ENCODE measurements around the gene INCA1. TPM values are rescaled to one million over a fixed set of nuclear protein-coding genes. Genes with fewer than 3 reads are reported as not detected.
A peak's percentile ranks its signal among the peaks of the same experiment; 100 is the strongest.

INCA1 gene
- total RNA-seq, 2 donors from 2014 or later: 1.6 to 4.2 TPM

DNA sequence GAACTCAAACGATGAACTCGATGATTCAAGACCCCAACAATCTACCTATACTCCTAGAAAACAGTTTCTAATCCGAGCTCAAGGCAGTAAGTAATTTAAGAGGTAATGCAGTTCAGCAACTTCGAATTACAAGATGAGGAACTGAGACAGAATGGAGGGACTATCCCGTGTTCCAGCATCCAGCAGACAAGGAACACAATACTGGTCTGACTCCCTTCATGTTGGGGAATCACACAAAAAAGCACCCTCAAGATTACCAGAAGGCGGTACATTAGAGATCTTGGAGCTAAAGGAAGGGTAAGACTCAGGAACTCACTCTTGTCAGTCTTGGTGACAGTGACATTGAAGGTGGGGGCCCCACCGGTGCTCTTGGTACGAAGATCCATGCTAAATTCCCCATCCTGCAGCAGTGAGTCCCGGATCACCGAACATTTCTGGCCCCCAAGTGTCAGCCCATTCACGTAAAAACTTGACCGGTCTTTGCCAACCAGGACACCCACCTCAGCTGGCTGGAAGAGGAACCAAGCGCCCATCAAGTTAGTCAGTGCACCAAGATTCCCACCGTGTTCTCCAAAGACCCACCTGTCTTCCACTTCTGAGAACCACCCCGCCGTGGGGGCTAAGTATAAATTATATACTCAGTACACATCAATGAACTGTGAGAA lies 50.9 kb downstream of the INCA1 start:
- H3K9ac ChIP-seq (ENCODE audit: low read depth in 2 of 2, low read length in 2 of 2): peak overlapping the region; percentile 45 to 99
- peaks cover 14% of the 10 kb centered on the region for H3K36me3 ChIP-seq
- DNase-seq: no peak

GRCh38 chr17:4945944-4946280 lies 51.4 kb downstream of the INCA1 start:
- Histone ChIP-seq H3K27me3 (no peaks in the 10 kb centered on the region), H3K4me1 (peaks cover 17% of the 10 kb centered on the region), H3K27ac (peak overlapping the region; percentile 98), H3K4me3 (peak overlapping the region; percentile 89), H3K9me3 (no peaks in the 10 kb centered on the region), H3K9ac (ENCODE audit: low read depth in 2 of 2, low read length in 2 of 2) (peak overlapping the region; percentile 45 to 99), H3K36me3 (peaks cover 14% of the 10 kb centered on the region)
- no peak for DNase-seq
- TF ChIP-seq CTCF (IDR thresholded peaks at IDR 0.05): no peak
- intact Hi-C loops (cut with DNase I): no loop called here

More for the DNA sequence above, 50.9 kb downstream of the INCA1 start:
- intact Hi-C loops (cut with DNase I): no loop called here
- H3K9me3 ChIP-seq: no peaks in the 10 kb centered on the region
- no peak for TF ChIP-seq CTCF (IDR thresholded peaks at IDR 0.05)
- H3K27me3 ChIP-seq: no peaks in the 10 kb centered on the region
- H3K27ac ChIP-seq: peak overlapping the region; percentile 98
- H3K4me1 ChIP-seq: peaks cover 13% of the 10 kb centered on the region
- peak overlapping the region; percentile 89 for H3K4me3 ChIP-seq

GRCh38 chr17:4945176-4945943 lies 52.0 kb downstream of the INCA1 start:
- intact Hi-C loops (cut with DNase I): no loop called here
- peak; percentile 88 for DNase-seq
- H3K36me3 ChIP-seq: peaks cover 14% of the 10 kb centered on the region
- H3K4me3 ChIP-seq: peak overlapping the region; percentile 89
- no peaks in the 10 kb centered on the region for H3K27me3 ChIP-seq
- H3K9ac ChIP-seq (ENCODE audit: low read depth in 2 of 2, low read length in 2 of 2): peak overlapping the region in 1 of 2 donors; percentile 68
- H3K9me3 ChIP-seq: no peaks in the 10 kb centered on the region
- TF ChIP-seq CTCF (IDR thresholded peaks at IDR 0.05): no peak
- peaks cover 17% of the 10 kb centered on the region for H3K4me1 ChIP-seq
- peak overlapping the region; percentile 98 for H3K27ac ChIP-seq

DNA sequence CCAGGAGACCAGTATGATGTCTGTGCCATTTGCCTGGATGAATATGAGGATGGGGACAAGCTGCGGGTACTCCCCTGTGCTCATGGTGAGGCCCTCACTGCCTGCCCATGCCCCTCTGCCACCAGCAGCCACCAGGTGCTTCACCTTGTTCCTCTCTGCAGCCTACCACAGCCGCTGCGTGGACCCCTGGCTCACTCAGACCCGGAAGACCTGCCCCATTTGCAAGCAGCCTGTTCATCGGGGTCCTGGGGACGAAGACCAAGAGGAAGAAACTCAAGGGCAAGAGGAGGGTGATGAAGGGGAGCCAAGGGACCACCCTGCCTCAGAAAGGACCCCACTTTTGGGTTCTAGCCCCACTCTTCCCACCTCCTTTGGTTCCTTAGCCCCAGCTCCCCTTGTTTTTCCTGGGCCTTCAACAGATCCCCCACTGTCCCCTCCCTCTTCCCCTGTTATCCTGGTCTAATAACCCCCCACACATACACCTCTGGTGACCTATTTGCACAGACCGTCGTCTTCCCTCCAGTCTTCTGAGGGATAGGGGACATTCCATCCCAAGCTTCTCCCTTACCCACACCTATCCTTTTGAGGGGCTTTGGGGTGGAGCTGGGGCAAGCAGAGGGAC lies 52.7 kb downstream of the INCA1 start:
- Histone ChIP-seq H3K27ac (peak overlapping the region; percentile 98), H3K4me3 (no peak overlapping the region), H3K36me3 (peaks cover 14% of the 10 kb centered on the region), H3K9ac (ENCODE audit: low read depth in 2 of 2, low read length in 2 of 2) (peak overlapping the region; percentile 37 to 68), H3K9me3 (no peaks in the 10 kb centered on the region), H3K27me3 (no peaks in the 10 kb centered on the region), H3K4me1 (peaks cover 17% of the 10 kb centered on the region)
- intact Hi-C loops (cut with DNase I): no loop called here
- TF ChIP-seq CTCF (IDR thresholded peaks at IDR 0.05): no peak
- no peak for DNase-seq

DNA sequence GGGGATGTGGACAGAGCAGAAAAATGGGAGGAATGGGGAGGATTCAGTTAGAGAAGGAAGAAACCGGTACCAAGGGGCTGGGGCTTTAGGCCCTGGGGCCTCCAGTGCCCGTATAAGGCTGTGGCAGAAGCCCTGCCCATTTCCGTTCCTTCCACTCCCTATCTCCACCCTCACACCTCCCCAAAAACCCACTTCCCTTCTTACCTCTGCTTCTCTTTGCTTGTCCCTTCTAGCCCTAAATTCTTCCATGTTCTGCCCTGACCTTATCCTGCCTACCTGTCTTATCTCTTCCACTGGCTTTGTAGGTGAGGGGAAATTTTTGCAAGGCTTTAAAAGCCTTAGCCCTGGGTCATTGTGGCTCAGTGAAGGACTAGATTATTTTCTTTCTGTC lies 53.2 kb downstream of the INCA1 start:
- intact Hi-C loops (cut with DNase I): no loop called here
- H3K4me3 ChIP-seq: no peak overlapping the region
- H3K9ac ChIP-seq (ENCODE audit: low read depth in 2 of 2, low read length in 2 of 2): peak overlapping the region; percentile 37 to 68
- no peak for DNase-seq
- H3K9me3 ChIP-seq: no peaks in the 10 kb centered on the region
- no peaks in the 10 kb centered on the region for H3K27me3 ChIP-seq
- peaks cover 14% of the 10 kb centered on the region for H3K36me3 ChIP-seq
- peak overlapping the region; percentile 98 for H3K27ac ChIP-seq
- no peak for TF ChIP-seq CTCF (IDR thresholded peaks at IDR 0.05)
- H3K4me1 ChIP-seq: peaks cover 17% of the 10 kb centered on the region
